Measurements from ENCODE around the gene TADA2B.
"Not testable (repeated sequence)": the region's sequence is repeated elsewhere in the genome, so short reads cannot be mapped to it uniquely, and the experiment has no call there.

The TADA2B gene

GRCh38 chr4:7083597-7084563 lies 40.7 kb downstream of the TADA2B start:
- no peak for DNase-seq

DNA sequence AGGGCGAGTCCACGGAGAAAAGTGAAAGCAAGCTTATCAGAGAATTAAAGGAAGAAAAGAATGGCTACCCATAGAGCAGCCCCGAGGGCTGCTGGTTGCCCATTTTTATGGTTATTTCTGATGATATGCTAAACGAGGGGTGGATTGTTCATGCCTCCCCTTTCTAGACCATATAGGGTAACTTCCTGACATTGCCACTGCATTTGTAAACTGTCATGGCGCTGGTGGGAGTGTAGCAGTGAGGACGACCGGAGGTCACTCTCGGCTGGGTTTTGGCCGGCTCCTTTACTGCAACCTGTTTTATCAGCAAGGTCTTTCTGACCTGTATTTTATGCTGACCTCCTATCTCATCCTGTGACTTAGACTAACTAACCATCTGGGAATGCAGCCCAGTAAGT lies 41.4 kb downstream of the TADA2B start:
- DNase-seq, result not testable (repeated sequence)

GRCh38 chr4:7086384-7086783 lies 43.2 kb downstream of the TADA2B start:
- no peak for DNase-seq

DNA sequence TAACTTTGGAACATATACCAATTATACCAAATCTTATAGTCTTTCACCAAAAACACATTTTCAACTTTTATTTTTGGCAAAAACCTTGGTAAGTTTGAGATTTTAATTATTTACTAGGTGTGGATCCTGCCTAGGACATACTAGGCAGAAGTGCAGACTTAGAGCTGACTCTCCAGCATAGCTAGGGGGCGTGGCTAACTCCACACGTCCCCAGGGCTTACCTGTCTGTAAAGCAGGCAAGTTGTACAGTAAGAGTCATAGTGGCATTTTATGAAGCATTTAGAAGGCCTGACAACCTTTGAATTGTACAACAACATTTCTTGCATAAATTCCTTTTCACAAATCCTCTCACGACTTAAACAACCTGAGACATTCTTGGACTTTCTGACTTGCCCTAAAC lies 43.9 kb downstream of the TADA2B start:
- no peak for DNase-seq

- no peak for DNase-seq
These were observed 46.2 kb downstream of the TADA2B start for GRCh38 chr4:7089213-7089986.

DNA sequence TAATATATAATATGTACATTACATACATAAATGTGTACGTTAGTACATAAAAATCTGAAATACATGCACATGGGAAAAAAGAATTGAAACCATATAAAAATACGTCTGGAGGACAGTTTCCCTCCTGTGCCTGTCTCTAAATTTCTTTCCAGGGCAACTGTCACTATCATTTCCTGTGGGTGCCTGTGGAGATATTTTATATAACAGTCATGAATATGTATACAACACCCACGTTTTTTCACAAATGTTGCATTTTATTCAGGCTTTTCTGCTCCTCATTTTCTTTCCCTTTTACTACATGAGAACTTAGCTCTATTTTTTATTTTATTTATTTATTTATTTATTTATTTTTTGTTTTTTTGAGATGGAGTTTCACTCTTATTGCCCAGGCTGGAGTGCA lies 48.9 kb downstream of the TADA2B start:
- no peak for DNase-seq

DNA sequence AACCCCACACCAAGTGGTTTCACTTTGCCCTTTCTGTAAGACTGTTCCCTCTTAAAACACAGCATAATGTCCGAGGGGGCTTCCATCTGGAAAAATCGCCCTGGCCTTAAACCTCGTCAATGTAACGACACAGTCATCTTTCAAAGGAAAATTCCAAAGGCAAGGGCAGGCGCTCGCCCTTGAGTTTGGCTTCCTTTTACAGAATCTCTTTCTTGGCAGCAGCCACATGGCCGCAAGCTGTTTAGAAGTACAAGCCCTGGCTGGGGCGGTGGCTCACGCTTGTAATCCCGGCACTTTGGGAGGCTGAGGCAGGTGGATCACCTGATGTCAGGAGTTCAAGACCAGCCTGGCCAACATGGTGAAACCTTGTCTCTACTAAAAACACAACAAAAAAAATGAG lies 51.7 kb downstream of the TADA2B start:
- DNase-seq, result no peak

DNA sequence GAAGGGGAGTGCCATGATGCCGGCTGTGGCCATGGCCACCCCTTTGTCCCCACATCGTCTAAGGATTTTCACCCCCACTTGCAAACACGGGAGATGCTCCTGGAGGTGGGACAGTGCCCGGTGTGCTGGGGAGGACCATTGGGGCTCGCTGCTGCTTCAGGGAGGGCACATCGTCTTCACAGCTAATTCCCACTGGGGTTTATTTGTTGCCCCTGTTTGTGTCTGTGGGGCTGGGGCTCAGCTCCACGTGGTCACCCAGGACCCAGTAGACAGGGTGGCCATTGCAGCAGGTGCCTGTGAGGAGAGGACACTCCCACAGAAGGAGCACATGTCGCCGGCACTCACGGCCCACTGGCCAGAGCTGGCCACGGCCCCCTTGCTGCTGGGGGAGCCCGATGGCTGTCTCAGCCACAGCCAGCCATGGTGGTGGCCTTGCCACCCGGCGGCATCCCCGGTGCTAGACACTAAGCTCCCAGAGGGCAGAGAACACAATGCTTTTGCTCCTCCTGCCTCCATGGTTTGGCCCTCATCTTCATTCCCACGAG lies 52.5 kb downstream of the TADA2B start:
- no peak for DNase-seq

DNA sequence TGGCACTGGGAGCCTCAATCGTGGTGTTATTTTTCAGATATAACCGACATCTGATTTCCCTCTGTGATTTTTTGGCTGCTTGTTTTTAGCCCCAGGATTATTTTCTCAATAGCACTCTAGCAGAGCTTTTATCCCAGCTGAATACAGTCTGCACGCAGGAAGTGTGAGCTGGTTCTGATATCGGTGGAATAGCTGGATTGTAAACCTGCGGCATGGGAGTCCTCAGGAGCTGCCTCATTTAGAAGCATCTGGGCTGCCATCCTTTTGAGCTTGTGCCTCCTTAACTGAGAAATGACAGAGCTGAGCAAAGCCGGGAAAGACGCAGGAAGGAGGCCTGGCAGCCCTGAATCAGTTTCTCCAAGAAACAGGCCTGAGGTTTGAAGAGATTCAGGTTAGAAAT lies 53.1 kb downstream of the TADA2B start:
- DNase-seq, result no peak

DNA sequence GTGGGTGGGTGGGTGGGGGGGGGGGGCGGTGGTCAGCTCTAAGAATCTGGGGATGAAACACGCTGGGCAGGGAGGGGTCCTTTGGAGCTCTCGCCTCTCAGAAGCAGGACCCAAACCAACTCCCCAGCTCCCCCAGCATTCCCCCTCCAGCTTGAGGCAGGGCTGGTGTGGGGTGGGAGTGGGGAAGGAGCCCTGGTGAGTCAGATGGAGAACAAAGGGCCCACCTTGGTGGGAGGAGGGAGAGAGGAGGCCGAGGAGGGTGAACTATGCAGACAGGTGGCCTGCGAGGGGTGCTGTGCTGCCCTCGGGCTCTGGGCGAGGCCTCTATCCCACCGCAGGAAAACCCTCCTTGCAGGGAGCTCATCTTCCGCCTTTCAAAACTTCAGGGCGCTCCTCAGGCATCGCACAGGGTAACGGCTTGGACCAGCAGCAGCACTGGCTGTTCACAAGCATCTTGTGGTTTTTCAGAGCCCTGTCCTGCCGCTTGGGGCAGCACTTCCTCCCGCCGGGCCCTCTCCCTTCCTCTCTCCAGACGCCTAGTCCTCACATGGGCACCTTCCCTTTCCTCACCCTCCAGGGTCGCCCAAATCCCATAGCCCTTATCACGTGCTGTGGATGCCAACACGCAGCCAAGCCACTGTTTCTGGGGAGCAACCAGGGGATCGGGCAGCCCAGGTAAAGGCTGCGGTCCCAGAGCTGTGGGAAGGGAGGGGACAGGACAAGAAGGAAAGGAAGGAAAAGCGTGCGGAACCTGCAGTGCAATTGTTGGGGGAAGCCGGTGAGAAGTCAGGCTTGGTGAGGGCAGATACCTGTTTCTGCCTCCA lies 58.7 kb downstream of the TADA2B start:
- peak; percentile 26 for DNase-seq

DNA sequence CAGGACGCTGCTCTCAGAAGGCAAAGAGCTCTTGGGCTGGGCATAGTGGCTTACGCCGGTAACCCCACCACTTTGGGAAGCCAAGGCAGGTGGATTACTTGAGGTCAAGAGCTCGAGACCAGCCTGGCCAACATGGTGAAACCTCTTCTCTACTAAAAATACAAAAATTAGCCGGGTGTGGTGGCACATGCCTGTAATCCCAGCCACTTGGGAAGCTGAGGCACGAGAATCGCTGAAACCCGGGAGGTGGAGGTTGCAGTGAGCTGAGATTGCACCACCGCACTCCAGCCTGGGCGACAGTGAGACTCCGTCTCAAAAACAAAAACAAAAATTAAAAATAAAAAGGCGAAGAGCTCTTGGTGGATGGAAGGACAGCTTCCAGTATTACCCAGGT lies 59.3 kb downstream of the TADA2B start:
- not testable (repeated sequence) for DNase-seq

DNA sequence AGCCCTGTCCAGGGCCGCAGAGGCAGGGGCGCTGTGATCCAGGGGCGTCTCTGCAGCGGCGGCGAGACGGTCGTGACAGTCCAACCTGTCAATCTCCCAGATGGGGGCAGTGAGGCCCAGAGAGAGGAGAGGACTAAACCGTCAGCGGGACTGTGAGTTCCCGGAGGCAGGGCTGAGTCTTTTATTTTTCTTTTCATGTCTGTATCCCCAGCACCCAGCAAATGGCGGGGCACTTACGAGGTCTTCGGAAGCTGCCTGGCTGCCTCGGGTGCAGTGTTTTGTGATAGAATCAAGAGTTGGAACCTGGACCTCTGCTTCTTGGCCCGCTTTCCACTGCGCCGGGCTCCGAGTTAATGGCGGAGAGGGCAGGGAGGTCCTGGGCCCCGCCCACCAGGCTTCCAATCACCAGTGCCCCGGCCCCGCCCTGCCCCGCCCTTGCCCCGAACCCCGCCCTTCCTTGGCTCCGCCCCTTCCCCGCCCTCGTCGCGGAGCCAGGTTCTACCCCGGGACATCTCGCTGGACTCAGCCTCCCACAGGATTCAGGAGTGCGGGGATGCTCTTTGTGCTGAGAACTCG lies 59.9 kb downstream of the TADA2B start:
- DNase-seq, result peak; percentile 65

- DNase-seq, result no peak
These were observed 60.6 kb downstream of the TADA2B start for GRCh38 chr4:7103607-7104365.

DNA sequence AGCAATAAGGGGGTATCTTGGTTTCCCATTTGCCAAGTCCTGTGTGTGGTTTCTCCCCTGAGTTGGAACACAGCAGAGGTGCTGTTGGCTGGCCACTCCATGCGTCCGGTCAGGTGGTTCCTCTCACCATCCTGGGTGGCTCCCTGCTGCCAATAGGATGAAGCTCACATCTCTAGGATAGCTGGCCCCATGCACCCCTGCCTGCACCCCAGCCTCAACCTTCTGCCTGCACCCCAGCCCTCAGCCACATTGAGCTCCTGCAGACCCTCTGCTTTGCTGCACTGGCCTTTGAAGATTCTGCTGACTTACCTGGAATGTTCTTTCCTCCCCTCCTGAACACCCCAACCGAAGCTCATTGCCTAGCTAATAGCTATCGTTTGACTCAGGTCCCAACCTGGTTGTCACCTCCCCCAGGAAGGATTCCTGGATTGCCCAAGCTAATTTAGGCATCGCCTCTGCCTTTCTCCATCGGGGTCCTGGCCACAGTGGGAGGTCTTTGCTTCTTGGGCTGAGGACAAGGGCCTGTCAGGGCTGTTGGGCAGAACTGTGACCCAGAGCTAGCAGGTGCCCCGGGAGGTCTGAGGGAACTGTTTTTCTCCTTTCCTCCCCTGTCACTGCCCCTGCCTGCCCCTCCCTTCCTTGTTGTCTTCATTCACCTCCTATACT lies 61.3 kb downstream of the TADA2B start:
- DNase-seq, result no peak

GRCh38 chr4:7105276-7105675 lies 62.1 kb downstream of the TADA2B start:
- DNase-seq, result no peak

- no peak for DNase-seq
These were observed 64.2 kb downstream of the TADA2B start for GRCh38 chr4:7107166-7107905.
